Activated naive CD4-positive, alpha-beta T cell treated with anti-CD3 and anti-CD28 coated beads for 36 hours (primary cell): ENCODE data around the gene PSMC3. TPM values are rescaled to one million over a fixed set of nuclear protein-coding genes. Genes with fewer than 3 reads are reported as not detected.

ENCODE experiments used
- CTCF ChIA-PET: fragments of 350-600 bp; sonication (Branson Sonifier 250); formaldehyde crosslinking; loops from one replicate; lab custom pipeline; 2021; ENCODE audit warnings: antibody characterized with exemption; lab: Charles Lee
- DNase-seq: peaks from one replicate; pipeline ENCODE4 v3.0.0-alpha.2; 2020
- H3K27ac Mint-ChIP-seq: one replicate; pipeline ENCODE4 v1.8.0; 2021; ENCODE audit warnings: mild to moderate bottlenecking, mixed read lengths
- H3K27me3 Mint-ChIP-seq: one replicate; pipeline ENCODE4 v1.8.0; 2021; ENCODE audit warnings: low read depth, mixed read lengths
- H3K36me3 Mint-ChIP-seq: one replicate; pipeline ENCODE4 v1.8.0; 2021; ENCODE audit warnings: low read depth, mixed read lengths
- H3K4me1 Mint-ChIP-seq: one replicate; pipeline ENCODE4 v1.8.0; 2021; ENCODE audit warnings: low read depth, mixed read lengths
- H3K4me3 Mint-ChIP-seq: one replicate; pipeline ENCODE4 v1.8.0; 2021; ENCODE audit warnings: mild to moderate bottlenecking, moderate library complexity, mixed read lengths
- H3K9me3 Mint-ChIP-seq: one replicate; pipeline ENCODE4 v1.8.0; 2021; ENCODE audit warnings: mixed read lengths
- intact Hi-C: fragments of 100-400 bp; cut with micrococcal nuclease; formaldehyde crosslinking; loops from one replicate; pipeline ENCODE4 v1.15.1; 2023
- total RNA-seq, 2 experiments: library from RNA; stranded (reverse); gene quantifications; one replicate each; pipeline ENCODE4 v1.2.3, GENCODE V29; 2021

PSMC3 gene
- total RNA-seq, 2 experiments from 2014 or later = 127 to 129 TPM

- Mint-ChIP-seq H3K27ac (no peak overlapping the region), H3K9me3 (no peaks in the 10 kb centered on the region), H3K4me3 (no peak overlapping the region), H3K4me1 (peaks cover 34% of the 10 kb centered on the region), H3K27me3 (no peaks in the 10 kb centered on the region), H3K36me3 (no peaks in the 10 kb centered on the region)
- CTCF ChIA-PET = interaction anchor here (1.0 to 1.8 kb wide), 2 partner anchors 10 to 24 kb away, joined by 4 to 5 read pairs; no protein-coding TSS in a partner anchor
- intact Hi-C loops = no loop called here
- DNase-seq = no peak
These were observed 28.2 kb downstream of the PSMC3 start for GRCh38 chr11:47398011-47398410.

- CTCF ChIA-PET = interaction anchor here (0.6 kb wide), 1 partner anchor 370 kb away, joined by 4 read pairs; no protein-coding TSS in a partner anchor
- H3K27ac Mint-ChIP-seq = peak overlapping the region; percentile 88
- no peak overlapping the region for H3K4me3 Mint-ChIP-seq
These were observed 30.3 kb downstream of the PSMC3 start for GRCh38 chr11:47396049-47396320.

GRCh38 chr11:47395223-47396048, 30.8 kb downstream of the PSMC3 start:
- H3K4me3 Mint-ChIP-seq = peak overlapping the region; percentile 42
- peak overlapping the region; percentile 88 for H3K27ac Mint-ChIP-seq
- no peaks in the 10 kb centered on the region for H3K27me3 Mint-ChIP-seq
- H3K9me3 Mint-ChIP-seq = no peaks in the 10 kb centered on the region
- CTCF ChIA-PET = interaction anchor here (0.6 kb wide), 1 partner anchor 369 kb away, joined by 4 read pairs; no protein-coding TSS in a partner anchor
- peaks cover 33% of the 10 kb centered on the region for H3K4me1 Mint-ChIP-seq
- DNase-seq = no peak
- intact Hi-C loops = no loop called here
- no peaks in the 10 kb centered on the region for H3K36me3 Mint-ChIP-seq

More at GRCh38 chr11:47396049-47396320, 30.3 kb downstream of the PSMC3 start:
- Mint-ChIP-seq H3K27me3 (no peaks in the 10 kb centered on the region), H3K9me3 (no peaks in the 10 kb centered on the region), H3K36me3 (no peaks in the 10 kb centered on the region), H3K4me1 (peaks cover 36% of the 10 kb centered on the region)
- DNase-seq = no peak
- intact Hi-C loops = no loop called here

DNA sequence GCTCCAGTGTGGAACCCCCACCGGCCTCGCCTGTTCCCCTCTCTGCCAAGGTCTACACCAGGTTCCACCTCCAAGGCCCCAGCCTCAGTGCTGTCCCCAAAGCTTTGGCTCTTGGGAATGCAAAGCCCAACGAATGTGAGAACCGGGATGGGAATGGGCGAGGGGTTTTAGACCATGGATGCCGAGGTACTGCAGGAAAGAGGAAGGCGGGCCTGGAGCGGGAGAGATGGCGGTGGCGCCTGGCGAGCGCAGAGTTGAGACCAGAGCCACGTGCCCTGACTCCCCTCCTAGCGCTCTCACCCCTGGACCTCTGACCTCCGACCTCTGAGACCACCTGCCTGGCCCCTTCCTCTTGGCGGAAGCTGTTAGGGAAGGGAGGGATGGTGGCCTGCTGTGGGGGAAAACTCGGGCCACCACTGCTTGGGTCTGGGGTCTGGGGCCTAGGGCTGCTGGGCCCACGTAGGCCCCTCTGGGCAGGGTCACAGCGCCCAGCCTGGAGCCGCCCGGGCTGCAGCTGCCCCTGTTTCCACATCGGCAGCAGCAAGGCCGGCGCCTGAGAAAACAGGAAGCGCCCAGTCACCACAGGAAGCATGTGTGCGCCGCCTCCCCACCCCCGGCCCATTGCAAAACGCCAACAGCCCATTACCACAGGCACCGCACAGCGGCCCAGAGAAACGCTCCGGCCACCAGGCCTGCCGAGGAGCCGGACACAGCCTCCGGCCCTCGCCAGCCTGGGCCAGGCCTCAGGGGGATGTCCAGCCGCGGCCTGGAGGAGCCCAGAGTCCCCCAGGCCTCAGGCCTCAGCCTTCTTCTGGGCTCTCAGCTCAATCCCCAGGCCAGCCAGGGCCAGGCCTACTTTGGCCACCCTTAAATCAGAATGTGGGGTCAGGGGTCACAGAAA, 31.7 kb downstream of the PSMC3 start:
- Mint-ChIP-seq H3K4me3 (peak overlapping the region; percentile 56), H3K27me3 (no peaks in the 10 kb centered on the region), H3K4me1 (peaks cover 37% of the 10 kb centered on the region), H3K9me3 (no peaks in the 10 kb centered on the region), H3K27ac (peak overlapping the region; percentile 88), H3K36me3 (no peaks in the 10 kb centered on the region)
- intact Hi-C loops = loop anchor here (1.0 kb wide), 2 partner anchors 14 to 32 kb away; partner anchors contain the start of genes PSMC3 and SLC39A13
- CTCF ChIA-PET = interaction anchor here (0.6 to 1.6 kb wide), 2 partner anchors 18 to 21 kb away, joined by 3 to 5 read pairs; no protein-coding TSS in a partner anchor
- DNase-seq = peak; percentile 75

- DNase-seq = no peak
- no peaks in the 10 kb centered on the region for H3K36me3 Mint-ChIP-seq
- peaks cover 38% of the 10 kb centered on the region for H3K4me1 Mint-ChIP-seq
- intact Hi-C loops = loop anchor here (1.0 kb wide), 2 partner anchors 14 to 32 kb away; partner anchors contain the start of genes PSMC3 and SLC39A13
- H3K27me3 Mint-ChIP-seq = no peaks in the 10 kb centered on the region
- H3K4me3 Mint-ChIP-seq = peak overlapping the region; percentile 56
- H3K9me3 Mint-ChIP-seq = no peaks in the 10 kb centered on the region
- CTCF ChIA-PET = interaction anchor here (1.6 to 3.1 kb wide), 2 partner anchors 18 to 21 kb away, joined by 5 to 32 read pairs; no protein-coding TSS in a partner anchor
- peak overlapping the region; percentile 88 for H3K27ac Mint-ChIP-seq
These were observed 32.3 kb downstream of the PSMC3 start for GRCh38 chr11:47394050-47394321.

DNA sequence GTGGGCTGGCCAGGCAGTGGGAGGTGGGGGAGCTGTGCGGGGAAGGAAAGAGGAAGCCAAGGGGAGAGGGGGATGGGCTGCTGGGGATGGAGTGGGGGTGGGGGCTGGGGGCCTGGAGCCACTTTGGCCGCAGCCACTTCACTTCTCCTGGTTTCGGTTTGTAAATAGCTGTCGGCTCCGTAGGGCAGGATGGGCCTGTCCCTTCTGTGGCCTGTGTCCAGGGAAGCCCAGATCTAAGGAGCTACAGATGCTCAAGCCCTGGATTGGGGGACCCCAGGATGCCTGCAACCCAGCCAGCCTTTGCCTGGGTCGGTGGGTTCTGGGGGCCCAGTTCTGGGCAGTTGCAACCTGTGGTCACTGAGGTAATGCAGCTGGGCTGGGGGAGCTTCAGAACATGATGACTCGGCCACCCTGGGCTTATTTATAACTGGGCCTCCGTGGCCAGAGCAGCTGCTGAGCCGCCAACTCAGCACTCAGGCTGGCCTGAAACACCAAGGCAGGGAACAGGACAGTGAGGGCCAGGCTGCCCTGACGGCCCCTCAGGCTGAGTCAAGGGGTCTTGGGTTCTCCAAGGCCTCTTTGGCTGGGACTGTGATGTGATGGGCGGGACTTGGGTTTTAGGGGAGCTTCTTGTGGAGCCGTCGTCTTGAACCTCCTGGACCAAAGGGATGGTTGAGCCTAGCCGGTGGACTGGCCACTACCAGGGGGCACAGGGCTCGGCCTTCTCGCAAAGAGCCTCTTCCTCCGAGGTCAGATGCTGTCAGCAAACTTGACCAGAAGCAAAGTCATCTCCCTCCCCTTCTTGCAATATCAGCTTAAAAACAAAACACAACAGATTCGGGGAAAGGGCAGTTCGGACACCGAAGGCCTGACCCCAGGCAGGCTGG, 32.8 kb downstream of the PSMC3 start:
- Mint-ChIP-seq H3K27me3 (no peaks in the 10 kb centered on the region), H3K4me3 (no peak overlapping the region), H3K36me3 (no peaks in the 10 kb centered on the region), H3K4me1 (peaks cover 36% of the 10 kb centered on the region), H3K27ac (peak overlapping the region; percentile 88), H3K9me3 (no peaks in the 10 kb centered on the region)
- no peak for DNase-seq
- CTCF ChIA-PET = interaction anchor here (1.0 to 3.1 kb wide), 4 partner anchors 15 to 20 kb away, joined by 3 to 32 read pairs (median 4); partner anchors contain the start of gene SPI1
- intact Hi-C loops = loop anchor here (1.0 kb wide), 2 partner anchors 15 to 33 kb away; partner anchors contain the start of genes PSMC3 and SLC39A13

DNA sequence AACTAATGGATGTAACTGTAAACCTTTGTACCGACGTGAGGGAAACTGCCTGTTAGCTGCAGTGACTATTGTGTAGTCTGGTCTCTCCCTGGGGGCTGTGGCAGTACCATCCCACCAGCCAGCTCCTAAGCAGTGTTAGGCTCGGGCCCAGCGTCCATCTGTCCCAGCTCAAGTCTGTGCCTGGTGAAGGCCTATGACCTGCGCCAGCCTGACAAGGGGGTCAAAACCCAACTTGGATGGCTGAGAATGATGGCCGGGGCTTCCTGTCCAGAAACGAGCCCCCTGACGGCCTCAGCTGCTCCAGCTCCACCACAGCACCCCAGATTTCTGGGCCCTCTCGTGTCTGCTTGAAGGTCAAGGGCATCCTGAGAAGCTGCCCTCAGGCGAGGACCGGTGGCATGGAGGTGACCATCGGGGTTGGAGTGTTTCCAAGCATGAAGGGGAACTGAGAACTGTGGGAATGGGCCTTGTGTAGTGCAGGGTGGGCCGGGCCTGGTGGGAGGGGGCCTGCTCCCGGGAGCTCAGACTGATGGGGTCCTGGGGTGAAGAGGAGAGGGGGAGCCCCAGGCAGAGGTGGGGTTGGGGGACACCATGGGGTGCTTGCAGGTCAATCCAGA, 33.6 kb downstream of the PSMC3 start:
- Mint-ChIP-seq H3K9me3 (no peaks in the 10 kb centered on the region), H3K27me3 (no peaks in the 10 kb centered on the region), H3K4me1 (peaks cover 36% of the 10 kb centered on the region), H3K4me3 (no peak overlapping the region), H3K27ac (no peak overlapping the region), H3K36me3 (no peaks in the 10 kb centered on the region)
- DNase-seq = no peak
- intact Hi-C loops = no loop called here
- CTCF ChIA-PET = interaction anchor here (1.0 to 3.1 kb wide), 3 partner anchors 15 to 20 kb away, joined by 3 to 32 read pairs (median 3); partner anchors contain the start of gene SPI1

- no peaks in the 10 kb centered on the region for H3K9me3 Mint-ChIP-seq
- intact Hi-C loops = no loop called here
- DNase-seq = no peak
- peaks cover 36% of the 10 kb centered on the region for H3K4me1 Mint-ChIP-seq
- CTCF ChIA-PET = interaction anchor here (0.6 to 3.1 kb wide), 3 partner anchors 19 to 664 kb away, joined by 3 to 32 read pairs (median 6); no protein-coding TSS in a partner anchor
- H3K27ac Mint-ChIP-seq = no peak overlapping the region
- no peaks in the 10 kb centered on the region for H3K27me3 Mint-ChIP-seq
- no peak overlapping the region for H3K4me3 Mint-ChIP-seq
- no peaks in the 10 kb centered on the region for H3K36me3 Mint-ChIP-seq
These were observed 34.4 kb downstream of the PSMC3 start for GRCh38 chr11:47391711-47392432.

DNA sequence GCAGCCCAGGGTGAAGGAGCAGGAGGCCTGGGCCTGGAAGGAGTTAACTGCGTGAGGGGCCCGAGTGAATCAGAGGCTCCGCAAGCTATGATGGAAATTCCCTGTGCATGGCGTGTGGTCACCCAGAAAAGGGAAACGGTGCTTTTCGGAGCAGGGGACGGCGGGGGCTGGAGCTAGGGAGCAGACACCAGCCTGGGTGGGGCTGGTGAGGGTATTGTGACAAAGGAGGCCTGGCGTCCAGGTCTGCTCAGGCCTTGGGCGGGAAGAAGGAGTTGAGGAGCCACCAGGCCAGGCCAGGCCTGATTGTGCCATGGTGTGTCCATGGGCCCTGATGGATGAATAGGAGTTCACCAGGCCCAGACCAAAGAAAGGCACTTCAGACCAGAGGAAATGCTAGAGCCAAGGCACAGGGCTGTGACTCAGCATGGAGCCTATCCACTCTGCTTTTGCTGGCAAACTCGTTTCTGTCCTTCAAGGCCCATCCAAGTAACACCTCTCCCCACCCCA, 35.1 kb downstream of the PSMC3 start:
- Mint-ChIP-seq H3K36me3 (no peaks in the 10 kb centered on the region), H3K4me1 (peaks cover 36% of the 10 kb centered on the region), H3K9me3 (no peaks in the 10 kb centered on the region), H3K27ac (no peak overlapping the region), H3K27me3 (no peaks in the 10 kb centered on the region), H3K4me3 (no peak overlapping the region)
- no peak for DNase-seq
- CTCF ChIA-PET = interaction anchor here (3.1 kb wide), 1 partner anchor 18 kb away, joined by 32 read pairs; no protein-coding TSS in a partner anchor
- intact Hi-C loops = no loop called here

- H3K9me3 Mint-ChIP-seq = no peaks in the 10 kb centered on the region
- no peaks in the 10 kb centered on the region for H3K27me3 Mint-ChIP-seq
- H3K27ac Mint-ChIP-seq = no peak overlapping the region
- H3K36me3 Mint-ChIP-seq = no peaks in the 10 kb centered on the region
- CTCF ChIA-PET = interaction anchor here (0.9 to 3.8 kb wide), 3 partner anchors 16 to 22 kb away, joined by 3 to 18 read pairs (median 3); no protein-coding TSS in a partner anchor
- peaks cover 28% of the 10 kb centered on the region for H3K4me1 Mint-ChIP-seq
- DNase-seq = no peak
- intact Hi-C loops = no loop called here
- no peak overlapping the region for H3K4me3 Mint-ChIP-seq
These were observed 35.8 kb downstream of the PSMC3 start for GRCh38 chr11:47390422-47390760.
